ENCODE measurements around the gene PPFIA2. TPM values are rescaled to one million over a fixed set of nuclear protein-coding genes. Genes with fewer than 3 reads are reported as not detected.
"Not testable (repeated sequence)": the region's sequence is repeated elsewhere in the genome, so short reads cannot be mapped to it uniquely, and the experiment has no call there.

Gene PPFIA2
- total RNA-seq, 4 donors from 2014 or later, result 1.7 to 3.9 (median 2.0) TPM

DNA sequence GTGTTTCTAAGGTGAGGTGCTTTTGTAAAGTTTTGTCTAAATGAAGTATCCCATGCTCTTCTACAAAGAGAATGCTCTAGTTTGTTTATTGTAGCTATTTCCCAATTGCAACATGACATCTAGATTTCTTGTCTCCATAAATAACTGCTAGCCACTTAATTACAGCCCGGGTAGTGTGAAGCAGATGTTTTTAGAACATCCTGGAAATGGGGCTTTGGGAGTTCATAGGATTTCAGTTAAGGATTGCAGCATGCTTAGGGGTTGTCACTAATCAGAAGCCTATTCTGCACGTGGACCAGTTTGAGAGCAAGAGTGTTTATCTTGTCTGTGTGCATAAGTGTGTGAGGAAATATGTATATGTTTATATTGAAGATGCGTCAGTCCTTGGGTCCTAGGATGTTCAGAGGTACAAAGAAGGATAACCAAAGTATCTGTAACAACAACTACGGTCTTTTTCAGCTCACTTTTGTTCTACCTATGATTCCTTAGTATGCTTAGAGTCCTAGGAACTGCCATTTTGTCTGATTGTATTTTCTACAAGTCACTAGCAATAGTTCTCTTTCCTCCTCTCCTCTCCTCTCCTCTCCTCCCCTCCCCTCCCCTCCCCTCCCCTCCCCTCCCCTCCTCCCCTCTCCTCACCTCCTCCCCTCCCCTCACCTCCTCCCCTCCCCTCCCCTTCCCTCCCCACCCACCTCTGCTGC is 546.0 kb downstream of the PPFIA2 start:
- H3K9me3 ChIP-seq, result no peaks in the 10 kb centered on the region
- no peak overlapping the region for H3K27ac ChIP-seq
- H3K36me3 ChIP-seq, result no peaks in the 10 kb centered on the region
- no peak overlapping the region for H3K4me3 ChIP-seq (replicated peaks in 1 of 3)
- peaks cover 11 to 16% of the 10 kb centered on the region in 2 donors for H3K4me1 ChIP-seq
- no peaks in the 10 kb centered on the region for H3K27me3 ChIP-seq
- TF ChIP-seq, protein P1, sequence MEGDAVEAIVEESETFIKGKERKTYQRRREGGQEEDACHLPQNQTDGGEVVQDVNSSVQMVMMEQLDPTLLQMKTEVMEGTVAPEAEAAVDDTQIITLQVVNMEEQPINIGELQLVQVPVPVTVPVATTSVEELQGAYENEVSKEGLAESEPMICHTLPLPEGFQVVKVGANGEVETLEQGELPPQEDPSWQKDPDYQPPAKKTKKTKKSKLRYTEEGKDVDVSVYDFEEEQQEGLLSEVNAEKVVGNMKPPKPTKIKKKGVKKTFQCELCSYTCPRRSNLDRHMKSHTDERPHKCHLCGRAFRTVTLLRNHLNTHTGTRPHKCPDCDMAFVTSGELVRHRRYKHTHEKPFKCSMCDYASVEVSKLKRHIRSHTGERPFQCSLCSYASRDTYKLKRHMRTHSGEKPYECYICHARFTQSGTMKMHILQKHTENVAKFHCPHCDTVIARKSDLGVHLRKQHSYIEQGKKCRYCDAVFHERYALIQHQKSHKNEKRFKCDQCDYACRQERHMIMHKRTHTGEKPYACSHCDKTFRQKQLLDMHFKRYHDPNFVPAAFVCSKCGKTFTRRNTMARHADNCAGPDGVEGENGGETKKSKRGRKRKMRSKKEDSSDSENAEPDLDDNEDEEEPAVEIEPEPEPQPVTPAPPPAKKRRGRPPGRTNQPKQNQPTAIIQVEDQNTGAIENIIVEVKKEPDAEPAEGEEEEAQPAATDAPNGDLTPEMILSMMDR (IDR thresholded peaks at IDR 0.05), result no peak
- no peak for TF ChIP-seq POLR2A (IDR thresholded peaks at IDR 0.05)
- WGBS, 2 donors, result 72 to 75% methylated on average over 4 of the region's 4 CpGs
- intact Hi-C loops (cut with DNase I), result no loop called here
- DNase-seq, result no peak

DNA sequence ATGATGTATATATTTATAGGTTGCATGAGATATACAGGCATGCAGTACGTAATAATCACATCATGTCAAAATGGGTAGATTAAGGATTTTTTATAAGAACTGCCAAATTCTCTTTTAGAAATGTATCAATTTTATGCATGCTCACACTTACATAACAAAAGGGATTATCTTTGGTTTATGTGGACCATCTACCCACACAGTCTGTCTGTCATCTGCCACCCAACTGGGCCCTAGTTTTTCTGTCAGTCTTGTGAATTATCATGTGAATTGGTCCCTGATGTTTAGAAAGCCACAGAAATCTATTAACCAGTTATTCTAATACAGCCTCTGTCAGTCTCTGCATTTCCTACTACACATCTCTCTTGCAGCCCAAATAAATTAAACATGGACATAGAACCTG is 547.8 kb downstream of the PPFIA2 start:
- TF ChIP-seq POLR2A (IDR thresholded peaks at IDR 0.05), result no peak
- TF ChIP-seq, protein P1 (IDR thresholded peaks at IDR 0.05), result no peak
- Histone ChIP-seq H3K27ac (no peak overlapping the region), H3K27me3 (no peaks in the 10 kb centered on the region), H3K36me3 (no peaks in the 10 kb centered on the region), H3K9me3 (no peaks in the 10 kb centered on the region), H3K4me3 (replicated peaks in 1 of 3) (no peak overlapping the region), H3K4me1 (peaks cover 11 to 16% of the 10 kb centered on the region in 2 donors)
- intact Hi-C loops (cut with DNase I), result no loop called here
- 96 to 100% methylated on average over 1 of the region's 1 CpG for WGBS, 2 donors
- DNase-seq, result no peak

DNA sequence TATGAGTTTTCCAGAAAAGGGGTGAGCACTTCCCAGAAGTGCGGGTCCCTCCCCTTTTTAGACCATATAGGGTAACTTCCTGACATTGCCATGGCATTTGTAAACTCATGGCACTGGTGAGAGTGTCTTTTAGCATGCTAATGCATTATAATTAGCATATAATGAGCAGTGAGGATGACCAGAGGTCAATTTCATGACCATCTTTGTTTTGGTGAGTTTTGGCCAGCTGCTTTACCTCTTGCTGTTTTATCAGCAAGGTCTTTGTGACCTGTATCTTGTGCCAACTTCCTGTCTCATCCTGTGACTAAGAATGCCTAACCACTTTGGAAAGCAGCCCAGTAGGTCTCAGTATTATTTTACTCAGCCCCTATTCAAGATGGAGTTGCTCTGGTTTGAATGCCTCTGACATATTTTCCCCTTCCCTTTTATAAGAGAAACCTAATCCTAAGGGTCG is 549.4 kb downstream of the PPFIA2 start:
- H3K9me3 ChIP-seq; intact Hi-C loops (cut with DNase I); H3K36me3 ChIP-seq; H3K27me3 ChIP-seq; H3K4me3 ChIP-seq (replicated peaks in 1 of 3): not testable (repeated sequence)
- WGBS, 2 donors, result 86 to 90% methylated on average over 2 of the region's 2 CpGs
- peak overlapping the region in 1 of 3 donors; percentile 43 for H3K27ac ChIP-seq
- DNase-seq, result peak; percentile 15
- H3K4me1 ChIP-seq, result peaks cover 11 to 16% of the 10 kb centered on the region in 2 donors

DNA sequence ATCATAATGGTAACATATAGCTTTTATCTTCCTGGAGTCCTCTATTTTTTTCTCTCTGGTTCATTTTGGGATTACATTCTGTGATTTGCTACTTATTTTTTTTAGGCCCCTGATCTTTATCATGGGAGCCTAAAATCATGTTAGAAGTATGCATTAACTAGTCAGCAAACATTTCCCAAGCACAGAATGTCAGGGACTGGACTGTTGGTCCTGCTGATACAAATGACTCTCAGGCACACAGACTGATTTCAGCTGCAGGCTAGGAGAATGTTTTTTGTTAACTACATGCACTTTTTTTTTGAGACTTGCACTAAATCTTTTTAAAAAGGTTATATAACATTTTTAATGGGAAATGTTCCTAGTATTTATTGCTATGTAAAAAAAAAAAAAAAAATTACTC is 550.1 kb downstream of the PPFIA2 start:
- H3K27ac ChIP-seq, result no peak overlapping the region
- H3K36me3 ChIP-seq, result no peaks in the 10 kb centered on the region
- no peak for TF ChIP-seq POLR2A (IDR thresholded peaks at IDR 0.05)
- TF ChIP-seq, protein P1 (IDR thresholded peaks at IDR 0.05), result no peak
- H3K4me3 ChIP-seq (replicated peaks in 1 of 3), result no peak overlapping the region
- intact Hi-C loops (cut with DNase I), result no loop called here
- DNase-seq, result no peak
- no peaks in the 10 kb centered on the region for H3K27me3 ChIP-seq
- H3K4me1 ChIP-seq, result peaks cover 11 to 16% of the 10 kb centered on the region in 2 donors
- no peaks in the 10 kb centered on the region for H3K9me3 ChIP-seq

DNA sequence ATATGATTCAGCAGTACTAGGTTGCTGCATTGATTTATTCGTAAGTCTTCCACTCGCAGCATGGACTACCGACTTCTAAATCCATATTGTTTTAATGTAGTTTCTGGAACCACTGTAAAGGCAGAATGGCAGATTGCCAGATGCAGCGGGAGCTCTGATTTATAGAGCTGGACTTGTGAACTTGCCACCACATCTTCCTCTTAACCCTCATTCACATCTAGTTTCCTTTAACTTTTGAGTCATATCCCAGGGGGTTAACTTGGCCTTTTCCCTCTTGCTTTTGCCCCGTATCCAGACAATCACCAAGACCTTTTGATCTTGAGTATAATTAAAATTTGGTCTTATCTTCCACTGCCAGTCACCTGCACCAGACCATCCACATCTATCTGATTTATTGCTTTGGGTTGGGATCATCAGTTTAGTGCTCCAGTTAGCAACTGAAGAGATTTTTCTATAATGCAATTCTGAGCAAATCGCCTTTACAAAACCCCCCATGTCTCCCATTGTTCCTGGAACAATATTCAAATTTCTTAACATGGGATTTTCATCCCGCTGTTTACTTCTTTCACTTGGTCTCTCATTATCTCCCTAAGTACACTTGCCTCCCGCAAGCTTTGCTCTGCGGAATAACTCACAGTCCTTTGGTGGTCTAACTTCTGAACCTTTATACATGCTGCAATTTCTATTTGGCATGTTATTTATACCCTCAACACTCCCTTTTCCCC is 550.8 kb downstream of the PPFIA2 start:
- peaks cover 11 to 16% of the 10 kb centered on the region in 2 donors for H3K4me1 ChIP-seq
- H3K9me3 ChIP-seq, result no peaks in the 10 kb centered on the region
- DNase-seq, result no peak
- intact Hi-C loops (cut with DNase I), result no loop called here
- TF ChIP-seq, protein P1 (IDR thresholded peaks at IDR 0.05), result no peak
- no peak for TF ChIP-seq POLR2A (IDR thresholded peaks at IDR 0.05)
- 80 to 82% methylated on average over 9 of the region's 9 CpGs for WGBS, 2 donors
- H3K4me3 ChIP-seq (replicated peaks in 1 of 3), result no peak overlapping the region
- H3K27me3 ChIP-seq, result no peaks in the 10 kb centered on the region
- no peaks in the 10 kb centered on the region for H3K36me3 ChIP-seq
- no peak overlapping the region for H3K27ac ChIP-seq
